NCI-H345 treated with DMSO at 0.1 percent for 48 hours (cell line): ENCODE measurements around the gene FAT1.

Source experiments
- DNase-seq: peaks from one replicate; lab custom pipeline; 2025; ENCODE audit not compliant: unreplicated experiment; lab: John Stamatoyannopoulos, UW

Gene FAT1

GRCh38 chr4:186621959-186622553 lies 101.6 kb downstream of the FAT1 start:
- DNase-seq = no peak

GRCh38 chr4:186619088-186619487 lies 104.6 kb downstream of the FAT1 start:
- DNase-seq = no peak

- DNase-seq = no peak
These were observed 105.7 kb downstream of the FAT1 start for GRCh38 chr4:186617921-186618320.

- no peak for DNase-seq
These were observed 116.2 kb downstream of the FAT1 start for GRCh38 chr4:186607490-186607889.

- DNase-seq = no peak
These were observed 117.1 kb downstream of the FAT1 start for GRCh38 chr4:186606591-186606992.

GRCh38 chr4:186605261-186605865 lies 118.3 kb downstream of the FAT1 start:
- no peak for DNase-seq

- peak; percentile 84 for DNase-seq
These were observed 119.4 kb downstream of the FAT1 start for GRCh38 chr4:186604124-186604807.

- no peak for DNase-seq
These were observed 120.7 kb downstream of the FAT1 start for GRCh38 chr4:186602978-186603377.

- DNase-seq = no peak
These were observed 124.2 kb downstream of the FAT1 start for GRCh38 chr4:186599483-186599882.

- DNase-seq = no peak
These were observed 125.0 kb downstream of the FAT1 start for GRCh38 chr4:186598686-186599085.

GRCh38 chr4:186596850-186597390 lies 126.7 kb downstream of the FAT1 start:
- DNase-seq = no peak

GRCh38 chr4:186596346-186596745 lies 127.3 kb downstream of the FAT1 start:
- no peak for DNase-seq

- DNase-seq = no peak
These were observed 130.1 kb downstream of the FAT1 start for GRCh38 chr4:186593587-186593973.

GRCh38 chr4:186592966-186593586 lies 130.6 kb downstream of the FAT1 start:
- no peak for DNase-seq

- DNase-seq = no peak
These were observed 131.2 kb downstream of the FAT1 start for GRCh38 chr4:186592445-186592844.

GRCh38 chr4:186591651-186592050 lies 132.0 kb downstream of the FAT1 start:
- no peak for DNase-seq

- DNase-seq = no peak
These were observed 135.2 kb downstream of the FAT1 start for GRCh38 chr4:186588503-186588902.

- no peak for DNase-seq
These were observed 136.1 kb downstream of the FAT1 start for GRCh38 chr4:186587416-186588018.

- no peak for DNase-seq
These were observed 137.5 kb downstream of the FAT1 start for GRCh38 chr4:186586205-186586604.

- no peak for DNase-seq
These were observed 138.7 kb downstream of the FAT1 start for GRCh38 chr4:186584912-186585311.

GRCh38 chr4:186581421-186581820 lies 142.2 kb downstream of the FAT1 start:
- no peak for DNase-seq
